ENCODE measurements around the gene MAK.
"Not testable (repeated sequence)": the region's sequence is repeated elsewhere in the genome, so short reads cannot be mapped to it uniquely, and the experiment has no call there.

The MAK gene

DNA sequence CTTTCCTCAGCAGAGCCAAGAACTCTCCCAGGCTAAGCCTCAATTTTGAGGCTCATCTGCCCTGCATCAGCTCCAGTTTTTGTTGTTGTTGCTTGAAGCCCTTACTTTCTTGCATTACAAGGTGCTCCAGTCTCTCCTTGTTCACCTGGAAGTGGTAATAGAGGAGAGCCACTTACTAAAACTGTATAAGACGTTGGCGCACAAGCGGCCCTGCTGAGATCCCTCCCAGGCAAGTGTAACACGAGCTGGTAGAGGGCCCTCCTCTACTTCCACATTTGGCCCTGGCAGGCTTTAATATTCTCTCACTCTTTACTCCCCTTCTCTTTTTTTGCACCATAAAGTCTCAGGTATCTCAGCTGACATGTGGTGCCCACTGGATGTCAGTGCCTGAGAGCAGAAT lies 24.0 kb upstream of the MAK start:
- TF ChIP-seq EZH2 (IDR thresholded peaks at IDR 0.05): no peak
- TF ChIP-seq POLR2AphosphoS5 (IDR thresholded peaks at IDR 0.05; ENCODE audit: borderline replicate concordance, low read depth, low read length): no peak
- no peak for TF ChIP-seq FOXP2 (optimal IDR thresholded peaks at IDR 0.05; ENCODE audit: control extremely low read depth, extremely low read length, insufficient read depth)
- H3K27ac ChIP-seq: no peak overlapping the region
- no peak overlapping the region for H3K4me3 ChIP-seq
- no peak overlapping the region for H3K9ac ChIP-seq (ENCODE audit: insufficient read length)
- DNase-seq (ENCODE audit: low read depth, low spot score): no peak
- no peaks in the 10 kb centered on the region for H3K36me3 ChIP-seq (ENCODE audit: insufficient read depth, low read length)
- no peaks in the 10 kb centered on the region for H3K9me3 ChIP-seq (ENCODE audit: low read depth, low read length)

DNA sequence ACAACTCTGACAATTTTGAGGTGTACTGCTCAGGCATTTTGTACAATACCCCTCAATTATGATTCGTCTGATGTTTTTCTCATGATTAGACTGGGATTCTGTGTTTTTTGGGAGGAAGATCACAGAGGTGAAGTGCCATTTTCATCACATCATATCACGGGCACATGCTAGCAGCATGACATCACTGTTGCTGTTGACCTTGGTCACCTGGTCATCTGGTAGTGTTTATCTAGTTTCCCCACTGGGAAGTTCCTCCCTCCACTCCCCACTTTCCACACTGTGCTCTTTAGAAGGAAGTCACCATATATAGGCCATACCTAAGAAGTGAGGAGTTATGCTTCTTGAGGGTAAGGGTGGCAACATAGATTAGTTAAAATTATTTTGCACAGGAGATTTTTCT lies 22.7 kb upstream of the MAK start:
- Histone ChIP-seq H3K36me3 (ENCODE audit: insufficient read depth, low read length) (no peaks in the 10 kb centered on the region), H3K9me3 (ENCODE audit: low read depth, low read length) (no peaks in the 10 kb centered on the region), H3K27ac (no peak overlapping the region), H3K9ac (ENCODE audit: insufficient read length) (no peak overlapping the region), H3K4me3 (no peak overlapping the region)
- TF ChIP-seq POLR2AphosphoS5 (IDR thresholded peaks at IDR 0.05; ENCODE audit: borderline replicate concordance, low read depth, low read length): no peak
- TF ChIP-seq EZH2 (IDR thresholded peaks at IDR 0.05): no peak
- TF ChIP-seq FOXP2 (optimal IDR thresholded peaks at IDR 0.05; ENCODE audit: control extremely low read depth, extremely low read length, insufficient read depth): no peak
- DNase-seq (ENCODE audit: low read depth, low spot score): no peak

DNA sequence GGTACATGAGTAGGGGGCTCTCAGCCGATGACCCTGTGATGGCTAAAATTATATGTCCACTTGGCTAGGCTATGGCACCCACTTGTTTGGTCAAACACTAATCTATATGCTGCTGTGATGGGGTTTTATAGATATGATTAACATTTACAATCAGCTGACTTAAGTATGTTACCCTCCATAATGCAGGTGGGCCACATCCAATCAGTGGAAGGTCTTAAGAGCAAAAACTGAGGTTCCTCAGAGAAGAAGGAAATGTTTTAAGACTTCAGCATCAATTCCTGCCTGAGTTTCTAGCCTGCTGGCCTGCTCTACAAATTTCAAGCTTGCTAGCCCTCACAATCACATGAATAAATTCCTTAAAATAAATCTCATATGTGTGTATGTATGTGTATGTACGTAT lies 18.9 kb upstream of the MAK start:
- no peak for DNase-seq (ENCODE audit: low read depth, low spot score)
- Histone ChIP-seq H3K4me3 (no peak overlapping the region), H3K36me3 (ENCODE audit: insufficient read depth, low read length) (no peaks in the 10 kb centered on the region), H3K9ac (ENCODE audit: insufficient read length) (no peak overlapping the region), H3K9me3 (ENCODE audit: low read depth, low read length) (no peaks in the 10 kb centered on the region), H3K27ac (no peak overlapping the region)
- TF ChIP-seq POLR2AphosphoS5 (IDR thresholded peaks at IDR 0.05; ENCODE audit: borderline replicate concordance, low read depth, low read length) (no peak), EZH2 (IDR thresholded peaks at IDR 0.05) (no peak), FOXP2 (optimal IDR thresholded peaks at IDR 0.05; ENCODE audit: control extremely low read depth, extremely low read length, insufficient read depth) (no peak)

DNA sequence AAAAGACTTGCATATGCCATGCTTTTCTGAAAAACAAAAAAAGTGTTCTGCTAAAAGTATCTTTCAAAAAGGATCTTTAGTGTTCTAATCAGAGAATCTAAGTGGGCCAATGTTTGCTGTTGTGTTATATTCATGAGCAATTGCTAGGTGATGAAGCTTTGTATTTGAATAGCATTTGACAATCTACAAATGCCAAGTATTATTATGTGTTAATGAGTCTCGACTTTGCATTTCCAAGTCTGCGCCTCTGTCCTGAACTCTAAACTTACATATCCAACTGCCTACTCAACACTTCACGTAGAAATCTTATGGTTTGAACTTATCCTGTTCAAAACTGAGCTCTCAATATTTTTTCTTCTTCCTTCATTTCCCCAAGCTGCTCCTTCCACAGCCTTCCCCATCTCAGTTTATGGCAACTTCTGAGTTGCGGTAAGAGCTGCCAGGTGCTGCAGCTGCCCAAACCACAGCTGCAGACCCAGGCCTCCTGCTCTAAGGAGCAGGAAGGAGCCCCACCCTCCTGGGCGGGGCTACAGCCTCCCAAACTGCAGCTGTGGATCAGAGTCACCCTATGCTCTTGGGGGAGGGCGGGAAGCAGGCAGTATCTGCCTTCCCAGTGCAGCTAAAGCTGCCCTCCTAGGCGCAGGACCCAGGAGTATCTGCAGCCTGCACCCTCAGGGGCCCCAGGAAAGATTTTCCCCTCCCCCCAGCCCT lies 16.7 kb upstream of the MAK start:
- H3K36me3 ChIP-seq (ENCODE audit: insufficient read depth, low read length): no peaks in the 10 kb centered on the region
- no peaks in the 10 kb centered on the region for H3K9me3 ChIP-seq (ENCODE audit: low read depth, low read length)
- no peak for DNase-seq (ENCODE audit: low read depth, low spot score)
- TF ChIP-seq POLR2AphosphoS5 (IDR thresholded peaks at IDR 0.05; ENCODE audit: borderline replicate concordance, low read depth, low read length) (no peak), FOXP2 (optimal IDR thresholded peaks at IDR 0.05; ENCODE audit: control extremely low read depth, extremely low read length, insufficient read depth) (no peak), EZH2 (IDR thresholded peaks at IDR 0.05) (no peak)
- no peak overlapping the region for H3K27ac ChIP-seq
- no peak overlapping the region for H3K9ac ChIP-seq (ENCODE audit: insufficient read length)
- no peak overlapping the region for H3K4me3 ChIP-seq

DNA sequence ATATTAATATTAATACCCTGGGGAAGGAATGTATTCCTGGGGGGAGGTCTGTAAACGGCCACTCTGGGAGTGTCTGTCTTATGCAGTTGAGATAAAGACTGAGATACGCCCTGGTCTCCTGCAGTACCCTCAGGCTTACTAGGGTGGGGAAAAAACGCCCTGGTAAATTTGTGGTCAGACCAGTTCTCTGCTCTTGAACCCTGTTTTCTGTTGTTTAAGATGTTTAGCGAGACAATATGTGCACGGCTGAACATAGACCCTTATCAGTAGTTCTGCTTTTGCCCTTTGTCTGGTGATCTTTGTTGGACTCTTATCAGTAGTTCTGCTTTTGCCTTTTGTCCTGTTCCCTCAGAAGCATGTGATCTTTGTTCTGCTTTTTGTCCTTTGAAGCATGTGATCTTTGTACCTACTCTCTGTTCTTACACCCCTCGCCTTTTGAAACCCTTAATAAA lies 15.5 kb upstream of the MAK start:
- H3K9ac ChIP-seq (ENCODE audit: insufficient read length); H3K27ac ChIP-seq; H3K9me3 ChIP-seq (ENCODE audit: low read depth, low read length); H3K36me3 ChIP-seq (ENCODE audit: insufficient read depth, low read length); DNase-seq (ENCODE audit: low read depth, low spot score); H3K4me3 ChIP-seq: not testable (repeated sequence)

DNA sequence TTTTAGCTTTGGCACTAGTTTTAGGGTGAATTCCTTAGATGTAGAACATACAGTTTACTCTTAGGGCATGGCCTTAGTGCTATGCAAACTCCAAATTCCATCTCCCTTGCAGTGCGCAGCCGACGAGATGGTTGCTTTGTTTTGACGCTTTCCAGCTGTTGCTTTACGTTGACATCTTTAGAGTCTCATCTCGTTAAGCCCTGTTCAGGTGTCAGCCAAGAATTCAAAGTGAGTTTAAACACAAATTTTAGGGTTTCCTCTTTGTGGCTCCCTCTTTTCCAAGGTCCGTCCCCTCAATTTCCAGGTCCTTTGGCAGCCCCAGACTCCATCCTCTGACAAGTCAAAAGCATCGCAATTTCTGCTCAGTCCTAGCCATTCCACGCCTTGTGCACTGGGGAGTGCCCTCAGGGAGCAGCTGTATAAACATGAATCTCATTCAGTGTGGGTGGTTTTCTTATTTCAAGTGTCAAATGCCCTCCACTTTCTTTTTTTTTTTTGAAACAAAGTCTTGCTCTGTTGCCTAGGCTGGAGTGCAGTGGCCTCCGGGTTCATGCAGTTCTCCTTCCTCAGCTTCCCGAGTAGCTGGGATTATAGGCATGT lies 14.1 kb upstream of the MAK start:
- DNase-seq (ENCODE audit: low read depth, low spot score): no peak
- Histone ChIP-seq H3K9me3 (ENCODE audit: low read depth, low read length) (no peaks in the 10 kb centered on the region), H3K4me3 (no peak overlapping the region), H3K27ac (no peak overlapping the region), H3K36me3 (ENCODE audit: insufficient read depth, low read length) (no peaks in the 10 kb centered on the region), H3K9ac (ENCODE audit: insufficient read length) (no peak overlapping the region)
- no peak for TF ChIP-seq FOXP2 (optimal IDR thresholded peaks at IDR 0.05; ENCODE audit: control extremely low read depth, extremely low read length, insufficient read depth)
- no peak for TF ChIP-seq EZH2 (IDR thresholded peaks at IDR 0.05)
- no peak for TF ChIP-seq POLR2AphosphoS5 (IDR thresholded peaks at IDR 0.05; ENCODE audit: borderline replicate concordance, low read depth, low read length)

DNA sequence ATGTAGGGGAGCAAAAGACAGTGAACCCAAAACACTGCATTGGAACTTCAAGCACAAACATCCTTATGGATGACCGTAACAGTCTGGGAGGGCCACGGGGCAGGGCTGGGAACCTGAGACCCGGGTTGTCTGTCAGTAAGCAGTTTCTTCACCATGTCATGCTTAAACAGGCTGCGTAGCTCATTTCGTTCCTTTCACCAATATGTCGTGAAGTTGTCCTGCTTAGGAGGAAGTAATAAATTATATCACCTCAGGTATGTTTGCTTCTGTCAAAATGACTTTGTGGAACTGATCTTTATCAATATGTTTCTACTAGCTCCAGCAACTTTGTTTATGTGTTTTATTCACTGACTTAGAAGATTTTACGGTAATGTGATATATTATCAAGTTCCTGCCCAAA lies 12.4 kb upstream of the MAK start:
- Histone ChIP-seq H3K9me3 (ENCODE audit: low read depth, low read length) (no peaks in the 10 kb centered on the region), H3K27ac (no peak overlapping the region), H3K36me3 (ENCODE audit: insufficient read depth, low read length) (no peaks in the 10 kb centered on the region), H3K4me3 (no peak overlapping the region), H3K9ac (ENCODE audit: insufficient read length) (no peak overlapping the region)
- DNase-seq (ENCODE audit: low read depth, low spot score): no peak
- TF ChIP-seq EZH2 (IDR thresholded peaks at IDR 0.05): no peak

DNA sequence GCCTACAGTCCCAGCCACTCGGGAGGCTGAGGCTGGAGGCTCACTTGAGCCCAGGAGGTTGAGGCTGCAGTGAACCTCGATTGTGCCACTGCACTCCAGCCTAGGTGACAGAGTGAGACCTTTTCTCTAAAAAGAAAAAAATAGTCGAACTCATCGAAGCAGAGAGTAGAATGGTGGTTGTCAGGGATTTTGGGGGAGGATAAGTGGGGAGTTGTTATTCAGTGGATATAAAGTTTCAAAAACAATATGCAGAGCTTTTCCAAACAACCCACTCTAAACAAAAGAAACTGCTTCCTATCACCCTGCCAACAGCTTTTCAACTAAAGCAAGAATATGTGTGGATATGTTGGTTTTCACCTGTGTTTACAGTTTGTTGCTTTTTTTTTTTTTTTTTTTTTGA lies 11.6 kb upstream of the MAK start:
- DNase-seq (ENCODE audit: low read depth, low spot score): no peak
- TF ChIP-seq FOXP2 (optimal IDR thresholded peaks at IDR 0.05; ENCODE audit: control extremely low read depth, extremely low read length, insufficient read depth) (no peak), EZH2 (IDR thresholded peaks at IDR 0.05) (no peak), POLR2AphosphoS5 (IDR thresholded peaks at IDR 0.05; ENCODE audit: borderline replicate concordance, low read depth, low read length) (no peak)
- no peak overlapping the region for H3K27ac ChIP-seq
- no peaks in the 10 kb centered on the region for H3K36me3 ChIP-seq (ENCODE audit: insufficient read depth, low read length)
- H3K4me3 ChIP-seq: no peak overlapping the region
- H3K9me3 ChIP-seq (ENCODE audit: low read depth, low read length): no peaks in the 10 kb centered on the region
- H3K9ac ChIP-seq (ENCODE audit: insufficient read length): no peak overlapping the region

DNA sequence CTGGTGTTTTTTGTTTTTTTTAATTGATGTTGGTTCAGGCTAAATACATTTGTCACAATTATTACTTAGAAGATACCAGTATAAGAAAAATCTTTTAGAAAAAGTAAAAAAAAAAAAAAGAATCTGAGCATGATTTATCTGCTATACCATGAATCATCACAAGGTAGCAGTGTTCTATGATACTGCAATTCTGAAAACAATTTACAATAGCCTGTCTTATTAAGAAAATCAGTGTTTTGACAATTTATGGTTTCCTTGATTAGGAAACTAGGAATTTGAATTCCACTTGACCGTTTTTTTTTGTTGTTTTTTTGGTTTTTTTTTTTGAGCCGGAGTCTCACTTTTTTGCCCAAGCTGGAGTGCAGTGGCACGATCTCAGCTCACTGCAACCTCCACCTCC lies 9.3 kb upstream of the MAK start:
- Histone ChIP-seq H3K9me3 (ENCODE audit: low read depth, low read length) (no peaks in the 10 kb centered on the region), H3K36me3 (ENCODE audit: insufficient read depth, low read length) (no peaks in the 10 kb centered on the region), H3K9ac (ENCODE audit: insufficient read length) (no peak overlapping the region), H3K4me3 (no peak overlapping the region), H3K27ac (no peak overlapping the region)
- TF ChIP-seq EZH2 (IDR thresholded peaks at IDR 0.05): no peak
- no peak for TF ChIP-seq FOXP2 (optimal IDR thresholded peaks at IDR 0.05; ENCODE audit: control extremely low read depth, extremely low read length, insufficient read depth)
- no peak for TF ChIP-seq POLR2AphosphoS5 (IDR thresholded peaks at IDR 0.05; ENCODE audit: borderline replicate concordance, low read depth, low read length)
- no peak for DNase-seq (ENCODE audit: low read depth, low spot score)
